H1 (cell line): Measurements from ENCODE around the gene RAD51B. TPM values are rescaled to one million over a fixed set of nuclear protein-coding genes. Genes with fewer than 3 reads are reported as not detected.

Source experiments
- CTCF ChIA-PET: fragments of 300-600 bp; sonication (Branson Sonifier 250); formaldehyde crosslinking; loops from one replicate; lab custom pipeline; 2021; ENCODE audit not compliant: partially characterized antibody; lab: Charles Lee
- POLR2A ChIA-PET: fragments of 300-600 bp; sonication (Branson Sonifier 250); formaldehyde crosslinking; loops from one replicate; lab custom pipeline; 2021; ENCODE audit warnings: inconsistent platforms; ENCODE audit not compliant: partially characterized antibody; lab: Charles Lee
- DNase-seq, 2 experiments: peaks; one replicate each; pipeline versions ENCODE4 v3.0.0 to v3.0.0-alpha.2; 2010 to 2022; ENCODE audit warnings: low spot score in 2 of 2, low read depth in 1 of 2, mixed read lengths in 1 of 2
- FAIRE-seq: peaks from 2 replicates; lab custom pipeline; 2011; peaks lifted over from hg19 to GRCh38; lab: Jason Lieb, UNC
- H2AFZ ChIP-seq: 2 replicates; pipeline ENCODE4 v1.8.1; 2012; ENCODE audit warnings: low read length, inconsistent platforms
- H2AK5ac ChIP-seq: 2 replicates; pipeline ENCODE4 v1.6.1; 2013; ENCODE audit warnings: low read depth, low read length
- H2BK120ac ChIP-seq: replicated peaks from 2 replicates; pipeline ENCODE3; 2013; ENCODE audit warnings: low read depth, low read length, inconsistent platforms
- H2BK12ac ChIP-seq: 2 replicates; pipeline ENCODE4 v1.6.1; 2013; ENCODE audit warnings: low read depth, low read length
- H2BK15ac ChIP-seq: 2 replicates; pipeline ENCODE4 v1.6.1; 2013; ENCODE audit warnings: low read length
- H2BK20ac ChIP-seq: 2 replicates; pipeline ENCODE4 v1.6.1; 2013; ENCODE audit warnings: low read length
- H2BK5ac ChIP-seq: 2 replicates; pipeline ENCODE4 v1.6.1; 2013; ENCODE audit warnings: low read depth, low read length
- H3K14ac ChIP-seq: 2 replicates; pipeline ENCODE4 v1.6.1; 2013; ENCODE audit warnings: inconsistent platforms; ENCODE audit not compliant: insufficient read length
- H3K18ac ChIP-seq: 2 replicates; pipeline ENCODE4 v1.6.1; 2013; ENCODE audit warnings: low read length; ENCODE audit errors: extremely low read depth
- H3K23ac ChIP-seq: 2 replicates; pipeline ENCODE4 v1.6.1; 2013; ENCODE audit warnings: inconsistent platforms; ENCODE audit not compliant: insufficient read length
- H3K23me2 ChIP-seq: 2 replicates; pipeline ENCODE4 v1.6.1; 2013; ENCODE audit warnings: low read depth, low read length
- H3K27ac ChIP-seq: 2 replicates; pipeline ENCODE4 v1.6.1; 2011; ENCODE audit warnings: low read depth, low read length, inconsistent platforms
- H3K27me3 ChIP-seq, 4 experiments: replicated peaks in 1 of 4; 1 replicate in 1 of 4; 2 replicates in 3 of 4; pipeline versions ENCODE4 v1.6.1 to v1.8.1; 2011 to 2013; ENCODE audit warnings: low read length in 3 of 4, mild to moderate bottlenecking in 3 of 4, inconsistent platforms in 2 of 4, mixed read lengths in 2 of 4, moderate library complexity in 1 of 4; ENCODE audit not compliant: control insufficient read depth in 3 of 4, insufficient read depth in 3 of 4; ENCODE audit errors: extremely low read depth in 1 of 4
- H3K36me3 ChIP-seq, 4 experiments: 2 replicates each; pipeline versions ENCODE4 v1.6.1 to v1.8.1; 2011 to 2013; ENCODE audit warnings: mild to moderate bottlenecking in 4 of 4, low read length in 3 of 4, moderate library complexity in 2 of 4, control low read depth in 1 of 4, inconsistent platforms in 1 of 4; ENCODE audit not compliant: insufficient read depth in 4 of 4, control insufficient read depth in 2 of 4
- H3K4ac ChIP-seq: replicated peaks from 2 replicates; pipeline ENCODE3; 2013; ENCODE audit warnings: low read length, low read depth, mixed read lengths, inconsistent platforms; ENCODE audit not compliant: insufficient read length
- H3K4me1 ChIP-seq, 4 experiments: replicated peaks in 1 of 4; 1 replicate in 1 of 4; 2 replicates in 3 of 4; pipeline versions ENCODE4 v1.6.1 to v1.8.1; 2011 to 2013; ENCODE audit warnings: low read length in 3 of 4, inconsistent platforms in 2 of 4, mixed read lengths in 1 of 4; ENCODE audit not compliant: insufficient read depth in 4 of 4, control insufficient read depth in 3 of 4
- H3K4me2 ChIP-seq, 2 experiments: 2 replicates each; pipeline versions ENCODE4 v1.6.1 to v1.8.1; 2011 to 2013; ENCODE audit warnings: low read depth in 2 of 2, low read length in 2 of 2, control low read depth in 1 of 2, inconsistent platforms in 1 of 2, mild to moderate bottlenecking in 1 of 2; ENCODE audit not compliant: insufficient read depth in 1 of 2
- H3K4me3 ChIP-seq, 4 experiments: fragments of 200-600, 300-600 bp in 1 of 4; sonication (generic), shearing (Covaris generic), sonication (Bioruptor Twin) in 1 of 4; 2 replicates each; pipeline versions ENCODE4 v1.5.1 to v1.8.1; 2011 to 2016; ENCODE audit warnings: low read length in 4 of 4, low read depth in 3 of 4, control low read depth in 2 of 4, inconsistent platforms in 2 of 4, mild to moderate bottlenecking in 2 of 4, mixed read lengths in 1 of 4, moderate library complexity in 1 of 4; ENCODE audit not compliant: insufficient read depth in 2 of 4; ENCODE audit errors: extremely low read depth in 1 of 4
- H3K56ac ChIP-seq: replicated peaks from 2 replicates; pipeline ENCODE3; 2013; ENCODE audit warnings: low read depth, mild to moderate bottlenecking, mixed read lengths, low read length, inconsistent platforms; ENCODE audit not compliant: insufficient read length
- H3K79me1 ChIP-seq: 2 replicates; pipeline ENCODE4 v1.6.1; 2013; ENCODE audit warnings: low read depth, low read length, control low read depth
- H3K79me2 ChIP-seq, 2 experiments: 2 replicates each; pipeline versions ENCODE4 v1.6.1 to v1.8.1; 2012 to 2013; ENCODE audit warnings: low read length in 2 of 2, mild to moderate bottlenecking in 2 of 2, inconsistent platforms in 1 of 2; ENCODE audit not compliant: insufficient read depth in 2 of 2, control insufficient read depth in 1 of 2
- H3K9ac ChIP-seq, 4 experiments: replicated peaks in 1 of 4; 1 replicate in 1 of 4; 2 replicates in 3 of 4; pipeline versions ENCODE4 v1.6.1 to v1.8.1; 2011 to 2013; ENCODE audit warnings: low read depth in 3 of 4, low read length in 3 of 4, control low read depth in 2 of 4, mild to moderate bottlenecking in 2 of 4, moderate library complexity in 2 of 4, inconsistent platforms in 1 of 4; ENCODE audit errors: extremely low read depth in 1 of 4
- H3K9me3 ChIP-seq, 2 experiments: 2 replicates each; pipeline versions ENCODE4 v1.6.1 to v1.8.1; 2012 to 2013; ENCODE audit warnings: mild to moderate bottlenecking in 2 of 2, moderate library complexity in 2 of 2, control low read depth in 1 of 2, inconsistent platforms in 1 of 2, low read depth in 1 of 2, low read length in 1 of 2, mixed read lengths in 1 of 2; ENCODE audit not compliant: insufficient read depth in 2 of 2
- H4K20me1 ChIP-seq, 2 experiments: replicated peaks in 1 of 2; 2 replicates each; pipeline versions ENCODE3 to v1.8.1; 2011 to 2013; ENCODE audit warnings: inconsistent platforms in 2 of 2, low read length in 2 of 2, mild to moderate bottlenecking in 1 of 2; ENCODE audit not compliant: insufficient read depth in 2 of 2, control insufficient read depth in 1 of 2
- H4K5ac ChIP-seq: 2 replicates; pipeline ENCODE4 v1.6.1; 2013; ENCODE audit warnings: low read length, low read depth, mixed read lengths, inconsistent platforms; ENCODE audit not compliant: insufficient read length
- H4K8ac ChIP-seq: 2 replicates; pipeline ENCODE4 v1.8.0; 2013; ENCODE audit warnings: mild to moderate bottlenecking, moderate library complexity, low read length, inconsistent platforms; ENCODE audit not compliant: insufficient read depth; ENCODE audit errors: extremely low read depth
- H4K91ac ChIP-seq: replicated peaks from 2 replicates; pipeline ENCODE3; 2013; ENCODE audit warnings: low read length, mixed read lengths, inconsistent platforms; ENCODE audit not compliant: insufficient read length
- BRCA1 ChIP-seq: IDR thresholded peaks from 2 replicates; pipeline ENCODE4 v1.6.1; 2012; ENCODE audit warnings: low read depth, low read length, improper control_type of control experiment
- FOSL1 ChIP-seq: IDR thresholded peaks from 2 replicates; pipeline ENCODE4 v1.6.1; 2011; ENCODE audit warnings: mild to moderate bottlenecking, low read depth, low read length, moderate library complexity; ENCODE audit not compliant: insufficient read depth
- KDM1A ChIP-seq: fragments of 200-600, 300-600 bp; sonication (generic); IDR thresholded peaks from 2 replicates; pipeline ENCODE4 v1.7.1; 2016; ENCODE audit warnings: mild to moderate bottlenecking, low read length, borderline replicate concordance
- MAX ChIP-seq: IDR thresholded peaks from 2 replicates; pipeline ENCODE4 v1.6.1; 2012; ENCODE audit warnings: inconsistent platforms
- RXRA ChIP-seq: IDR thresholded peaks from 2 replicates; pipeline ENCODE4 v1.6.1; 2011; ENCODE audit warnings: low read depth, mild to moderate bottlenecking, low read length, moderate library complexity; ENCODE audit not compliant: insufficient read depth
- SP2 ChIP-seq: IDR thresholded peaks from 2 replicates; pipeline ENCODE4 v1.6.1; 2012; ENCODE audit warnings: mild to moderate bottlenecking, low read length, inconsistent platforms
- WGBS, 2 experiments: shearing (Covaris generic) in 1 of 2; methylation state at CpG; one replicate each; pipeline versions ENCODE4 v1.1.6 to v1.1.7; 2013 to 2015; ENCODE audit warnings: low lambda C conversion rate in 2 of 2, mixed read lengths in 2 of 2, inconsistent platforms in 1 of 2, low coverage in 1 of 2, missing lambda C conversion rate in 1 of 2; ENCODE audit not compliant: insufficient replicate concordance in 2 of 2, insufficient coverage in 1 of 2, insufficient read length in 1 of 2; ENCODE audit errors: extremely low coverage in 1 of 2, missing lambda C conversion rate in 1 of 2; 5-methylcytosine and 5-hydroxymethylcytosine counted together
- polyA plus RNA-seq, 7 experiments: library from polyadenylated mRNA; depleted of rRNA in 3 of 7; stranded (reverse) in 5 of 7; unstranded in 2 of 7; fragments of >200 nt in 5 of 7; fragments of 200-250 nt in 2 of 7; gene quantifications; 1 replicate in 5 of 7; 2 replicates in 1 of 7; 4 replicates in 1 of 7; pipeline versions ENCODE4 v1.2.1 to v1.2.3, GENCODE V29; 2011 to 2013; ENCODE audit warnings: missing spikeins in 2 of 7, mixed read lengths in 2 of 7
- total RNA-seq: library from RNA; stranded (reverse); fragmentation: NEBNext Ultra II Directional; extraction: Animal tissue kit (Norgen Biotek cat#: 25700); gene quantifications from 2 replicates; pipeline ENCODE4 v1.2.1, GENCODE V29; 2021

Gene RAD51B
- total and polyA plus RNA-seq, 2 of the 8 experiments (the other 6 are each of a cell fraction or from before 2014, with no cell fraction given) = 3.9 to 14.9 TPM

- Histone ChIP-seq H3K79me2 (no peaks in the 10 kb centered on the region), H3K4me1 (peaks cover 3 to 11% (median 9%) of the 10 kb centered on the region in 4 experiments), H3K9ac (no peak overlapping the region), H3K18ac (no peak overlapping the region), H2AK5ac (peak overlapping the region; percentile 48; the same call in 1 of the 2 replicates), H3K9me3 (peaks cover 5 to 7% of the 10 kb centered on the region in 2 experiments; a peak in 2 of 4 replicates), H2BK15ac (peak overlapping the region; percentile 94; the same call in 1 of the 2 replicates), H4K8ac (no peak overlapping the region), H2BK20ac (no peak overlapping the region), H3K36me3 (no peaks in the 10 kb centered on the region), H2AFZ (no peak overlapping the region), H4K5ac (no peak overlapping the region), H3K56ac (no peak overlapping the region), H3K4ac (no peak overlapping the region), H3K14ac (no peak overlapping the region), H3K79me1 (no peaks in the 10 kb centered on the region), H3K27ac (no peak overlapping the region), H2BK120ac (no peak overlapping the region), H3K23ac (no peak overlapping the region), H3K23me2 (no peaks in the 10 kb centered on the region), H3K4me2 (no peak overlapping the region), H4K91ac (no peak overlapping the region), H2BK5ac (0 out of 2 replicates have a peak overlapping the region, but pooled peaks have one; percentile 64), H3K4me3 (no peak overlapping the region), H3K27me3 (no peaks in the 10 kb centered on the region; a peak in 1 of 7 replicates), H2BK12ac (peak overlapping the region; percentile 85), H4K20me1 (no peaks in the 10 kb centered on the region)
- no peak for FAIRE-seq
- DNase-seq = peak in 1 of 2 experiments; percentile 37
- 81% methylated on average over 6 of the region's 6 CpGs; no CpG with 5 or more reads in 1 of the 2 experiments for WGBS, 2 experiments
- ChIA-PET POLR2A (interaction anchor here (2.3 kb wide), 1 partner anchor 10 kb away, joined by 11 read pairs; no protein-coding TSS in a partner anchor), CTCF (interaction anchor here (0.6 to 1.8 kb wide), 8 partner anchors 10 to 187 kb away, joined by 3 to 6 read pairs (median 3); no protein-coding TSS in a partner anchor)
- TF ChIP-seq FOSL1 (no peak), MAX (no peak), RXRA (no peak), KDM1A (no peak), SP2 (no peak), BRCA1 (no peak)
Observed at GRCh38 chr14:68639000-68639757, 819.6 kb downstream of the RAD51B start.
